Measurements from ENCODE around the gene HYLS1.
"Not testable (repeated sequence)": the region's sequence is repeated elsewhere in the genome, so short reads cannot be mapped to it uniquely, and the experiment has no call there.

The HYLS1 gene, protein sequence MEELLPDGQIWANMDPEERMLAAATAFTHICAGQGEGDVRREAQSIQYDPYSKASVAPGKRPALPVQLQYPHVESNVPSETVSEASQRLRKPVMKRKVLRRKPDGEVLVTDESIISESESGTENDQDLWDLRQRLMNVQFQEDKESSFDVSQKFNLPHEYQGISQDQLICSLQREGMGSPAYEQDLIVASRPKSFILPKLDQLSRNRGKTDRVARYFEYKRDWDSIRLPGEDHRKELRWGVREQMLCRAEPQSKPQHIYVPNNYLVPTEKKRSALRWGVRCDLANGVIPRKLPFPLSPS

GRCh38 chr11:125887373-125888324 lies at the start of gene HYLS1:
Gene HYLS1 (plus strand): TSS chr11:125887668. CDS start chr11:125899369, 11,701 bp downstream.
- DNase-seq (ENCODE audit: low read depth): peak; percentile 98

DNA sequence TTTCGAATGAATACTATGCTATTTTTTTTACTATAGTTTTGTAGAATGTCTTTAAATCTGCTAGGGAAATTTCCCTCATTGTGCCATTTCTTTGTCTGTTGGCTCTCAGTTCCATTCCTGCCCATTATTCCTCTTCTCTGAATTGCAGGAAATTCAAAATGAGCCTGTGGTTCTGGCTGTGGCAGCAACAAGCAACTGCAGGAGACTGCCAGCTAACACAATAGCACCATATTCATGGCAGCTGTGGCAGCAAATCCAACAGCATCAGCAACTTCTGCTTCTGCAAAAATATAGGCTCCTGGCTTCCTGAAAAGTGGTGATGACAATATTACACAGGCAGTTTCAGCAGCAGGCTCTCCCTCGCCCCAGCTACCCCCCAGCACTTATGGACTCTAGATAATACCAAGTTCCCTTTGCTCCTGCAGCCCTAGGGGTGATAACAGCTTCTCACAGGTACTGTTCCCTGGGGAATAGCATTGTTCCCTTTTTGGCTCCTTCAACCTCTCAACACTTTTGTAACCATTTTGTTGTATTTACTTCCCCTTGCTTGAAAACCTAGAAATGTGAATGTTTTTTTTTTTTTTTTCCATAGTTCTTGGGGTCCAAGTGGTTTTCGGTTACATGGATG lies 45.0 kb upstream of the HYLS1 start:
- no peak for DNase-seq (ENCODE audit: low read depth)

DNA sequence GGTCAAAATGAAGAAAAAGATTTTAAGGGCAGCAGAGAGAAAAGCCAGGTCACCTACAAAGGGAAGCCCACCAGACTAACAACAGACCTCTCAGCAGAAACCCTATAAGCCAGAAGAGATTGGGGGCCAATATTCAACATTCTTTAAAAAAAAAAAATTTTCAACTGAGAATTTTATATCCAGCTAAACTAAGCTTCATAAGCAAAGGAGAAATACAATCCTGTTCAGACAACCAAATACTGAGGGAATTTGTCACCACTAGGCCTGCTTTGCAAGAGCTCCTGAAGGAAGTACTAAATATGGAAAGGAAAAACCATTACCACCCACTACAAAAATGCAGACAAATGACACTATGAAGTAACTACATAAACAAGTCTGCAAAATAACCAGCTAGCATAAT lies 41.3 kb upstream of the HYLS1 start:
- DNase-seq (ENCODE audit: low read depth): peak; percentile 1

GRCh38 chr11:125857670-125858069 lies 29.8 kb upstream of the HYLS1 start:
- not testable (repeated sequence) for DNase-seq (ENCODE audit: low read depth)

DNA sequence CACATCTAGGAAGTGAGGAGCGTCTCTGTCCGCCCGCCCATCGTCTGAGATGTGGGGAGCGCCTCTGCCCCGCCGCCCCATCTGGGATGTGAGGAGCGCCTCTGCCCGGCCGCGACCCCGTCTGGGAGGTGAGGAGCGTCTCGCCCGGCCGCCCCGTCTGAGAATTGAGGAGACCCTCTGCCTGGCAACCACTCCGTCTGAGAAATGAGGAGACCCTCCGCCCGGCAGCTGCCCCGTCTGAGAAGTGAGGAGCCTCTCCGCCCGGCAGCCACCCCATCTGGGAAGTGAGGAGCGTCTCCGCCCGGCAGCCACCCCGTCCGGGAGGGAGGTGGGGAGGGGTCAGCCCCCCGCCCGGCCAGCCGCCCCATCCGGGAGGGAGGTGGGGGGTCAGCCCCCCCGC lies 24.7 kb upstream of the HYLS1 start:
- DNase-seq (ENCODE audit: low read depth): not testable (repeated sequence)

DNA sequence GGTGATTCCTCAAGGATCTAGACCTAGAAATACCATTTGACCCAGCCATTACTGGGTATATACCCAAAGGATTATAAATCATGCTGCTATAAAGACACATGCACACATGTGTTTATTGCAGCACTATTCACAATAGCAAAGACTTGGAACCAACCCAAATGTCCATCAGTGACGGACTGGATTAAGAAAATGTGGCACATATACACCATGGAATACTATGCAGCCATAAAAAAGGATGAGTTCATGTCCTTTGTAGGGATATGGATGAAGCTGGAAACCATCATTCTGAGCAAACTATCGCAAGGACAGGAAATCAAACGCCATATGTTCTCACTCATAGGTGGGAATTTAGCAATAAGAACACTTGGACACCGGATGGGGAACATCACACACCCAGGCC lies 22.1 kb upstream of the HYLS1 start:
- DNase-seq (ENCODE audit: low read depth): not testable (repeated sequence)

GRCh38 chr11:125869521-125869920 lies 17.9 kb upstream of the HYLS1 start:
- DNase-seq (ENCODE audit: low read depth): no peak

DNA sequence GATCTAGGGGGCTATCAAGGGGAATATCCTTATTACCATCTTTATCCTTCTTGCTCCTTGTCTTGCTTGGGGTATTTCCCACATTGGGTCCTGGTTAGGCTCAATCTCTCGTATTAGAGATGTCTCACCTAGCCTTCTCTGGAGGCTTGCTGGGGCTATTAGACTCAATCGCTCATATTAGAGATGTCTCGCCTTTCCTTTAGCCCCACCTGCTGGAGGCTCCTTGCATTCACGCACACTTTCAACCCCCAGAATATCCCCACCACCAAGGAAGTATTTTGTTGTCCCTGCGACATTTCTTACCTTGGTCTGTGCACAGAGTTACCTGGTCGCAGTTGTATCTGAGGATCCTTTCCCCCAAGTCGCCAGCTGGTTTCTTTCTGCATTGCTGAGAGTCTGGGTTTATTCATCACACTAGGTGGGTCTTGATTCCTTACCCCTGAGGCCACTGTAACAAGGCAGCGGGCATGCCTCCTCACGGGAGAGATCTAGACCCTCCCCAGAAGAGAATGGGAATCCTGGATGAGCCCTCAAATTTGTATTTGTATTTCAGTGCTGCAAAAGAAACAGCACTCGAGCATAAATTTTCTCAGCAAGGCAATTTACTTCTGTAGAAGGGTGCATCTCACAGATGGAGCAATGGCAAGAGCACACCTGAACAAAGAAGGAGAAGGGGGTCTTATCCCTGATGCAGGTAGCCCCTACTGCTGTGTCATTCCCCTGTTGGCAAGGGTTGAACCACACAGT lies 15.9 kb upstream of the HYLS1 start:
- peak; percentile 49 for DNase-seq (ENCODE audit: low read depth)

DNA sequence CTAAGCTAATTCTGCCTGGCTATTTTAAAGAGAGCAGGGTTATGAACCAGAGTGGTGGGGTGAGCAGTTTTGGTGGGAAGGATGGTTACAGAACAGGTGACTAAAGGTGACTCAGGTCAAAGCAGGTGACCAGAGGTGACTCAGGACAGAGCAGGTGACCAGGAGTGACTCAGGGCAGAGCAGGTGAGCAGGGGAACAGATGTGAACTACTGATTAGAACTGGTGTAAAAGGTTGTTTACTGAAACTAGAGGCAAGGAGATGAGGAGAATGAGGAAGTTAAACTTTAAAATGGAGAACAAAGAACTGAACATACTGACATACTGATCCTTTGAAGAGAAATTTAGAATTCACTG lies 15.4 kb upstream of the HYLS1 start:
- DNase-seq (ENCODE audit: low read depth): no peak

GRCh38 chr11:125873881-125874555 lies 13.4 kb upstream of the HYLS1 start:
- DNase-seq (ENCODE audit: low read depth): no peak

GRCh38 chr11:125874556-125875124 lies 12.8 kb upstream of the HYLS1 start:
- peak; percentile 74 for DNase-seq (ENCODE audit: low read depth)

GRCh38 chr11:125881291-125881690 lies 6.2 kb upstream of the HYLS1 start:
- DNase-seq (ENCODE audit: low read depth): no peak

GRCh38 chr11:125883375-125883774 lies 4.1 kb upstream of the HYLS1 start:
- no peak for DNase-seq (ENCODE audit: low read depth)

DNA sequence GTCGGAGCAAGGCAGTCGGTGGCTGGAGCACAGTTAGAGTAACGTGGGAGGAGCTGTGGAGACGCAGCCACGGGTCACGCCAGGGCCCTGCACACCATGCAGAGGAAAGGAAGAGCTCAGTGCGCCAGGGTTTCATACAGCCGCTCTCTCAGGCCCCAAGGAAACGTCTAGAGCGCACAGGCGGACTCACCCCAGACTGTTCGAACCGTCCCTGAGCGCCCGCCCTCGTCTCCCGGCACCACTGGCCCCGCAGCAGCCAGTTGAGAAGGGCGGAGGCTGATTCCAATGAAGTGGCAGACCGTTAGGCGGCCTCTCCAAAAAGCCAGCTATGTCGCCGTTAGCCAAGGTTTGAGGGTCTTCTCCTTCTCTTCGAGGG lies 483 bp upstream of the HYLS1 start:
- peak; percentile 53 for DNase-seq (ENCODE audit: low read depth)

- DNase-seq (ENCODE audit: low read depth): peak; percentile 38
Observed at GRCh38 chr11:125890447-125891100, 3.1 kb downstream of the HYLS1 start.

DNA sequence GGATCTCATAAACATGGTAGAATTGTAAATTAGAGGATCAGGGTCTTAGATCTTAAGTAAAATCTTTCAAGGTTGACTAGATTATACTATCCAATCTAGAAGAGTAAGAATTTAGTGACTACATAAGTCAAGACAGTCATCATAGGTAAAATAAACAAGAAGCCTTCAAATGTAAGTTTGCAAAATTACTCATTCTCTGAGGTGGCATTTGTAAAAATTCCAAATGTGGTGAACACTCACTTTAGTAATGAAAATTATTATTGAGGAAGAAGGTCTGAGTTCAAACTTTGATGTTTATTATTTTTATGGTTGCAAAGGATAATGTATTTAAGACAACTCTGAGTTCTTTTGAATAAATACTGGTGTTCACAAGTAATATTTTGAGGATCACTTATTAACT lies 4.6 kb downstream of the HYLS1 start:
- DNase-seq (ENCODE audit: low read depth): peak; percentile 67

- DNase-seq (ENCODE audit: low read depth): no peak
Observed at GRCh38 chr11:125892994-125893393, 5.5 kb downstream of the HYLS1 start.

GRCh38 chr11:125901872-125902271 lies 14.4 kb downstream of the HYLS1 start:
- no peak for DNase-seq (ENCODE audit: low read depth)

GRCh38 chr11:125902277-125902926 lies 14.9 kb downstream of the HYLS1 start:
- no peak for DNase-seq (ENCODE audit: low read depth)
